ENCODE data around the gene GPC1. TPM values are rescaled to one million over a fixed set of nuclear protein-coding genes. Genes with fewer than 3 reads are reported as not detected.

The GPC1 gene
- total RNA-seq, 4 donors from 2014 or later = 4.4 to 18.2 (median 7.1) TPM

GRCh38 chr2:240468303-240469238 is 33.1 kb downstream of the GPC1 start:
- H3K36me3 ChIP-seq = no peaks in the 10 kb centered on the region
- H3K4me1 ChIP-seq = no peaks in the 10 kb centered on the region
- TF ChIP-seq POLR2A (IDR thresholded peaks at IDR 0.05) (no peak), CTCF (IDR thresholded peaks at IDR 0.05) (no peak)
- DNase-seq = peak in 1 of 3 donors; percentile 9
- H3K27ac ChIP-seq = no peak overlapping the region
- H3K9me3 ChIP-seq = no peaks in the 10 kb centered on the region
- H3K4me3 ChIP-seq = no peak overlapping the region
- H3K27me3 ChIP-seq = no peaks in the 10 kb centered on the region

- DNase-seq = peak in 1 of 3 donors; percentile 6
- TF ChIP-seq CTCF (IDR thresholded peaks at IDR 0.05) = no peak
Observed at GRCh38 chr2:240469239-240469636, 33.8 kb downstream of the GPC1 start.

GRCh38 chr2:240469740-240470139 is 34.3 kb downstream of the GPC1 start:
- no peak for DNase-seq
- no peaks in the 10 kb centered on the region for H3K36me3 ChIP-seq
- TF ChIP-seq POLR2A (IDR thresholded peaks at IDR 0.05) (no peak), CTCF (IDR thresholded peaks at IDR 0.05) (no peak)
- peaks cover 0 to 3% (median 0%) of the 10 kb centered on the region in 4 donors for H3K9me3 ChIP-seq
- H3K27ac ChIP-seq = no peak overlapping the region
- no peak overlapping the region for H3K4me3 ChIP-seq
- H3K27me3 ChIP-seq = no peaks in the 10 kb centered on the region
- no peaks in the 10 kb centered on the region for H3K4me1 ChIP-seq

More at GRCh38 chr2:240469239-240469636, 33.8 kb downstream of the GPC1 start:
- H3K4me3 ChIP-seq = no peak overlapping the region
- H3K9me3 ChIP-seq = peaks cover 0 to 3% (median 0%) of the 10 kb centered on the region in 4 donors
- H3K36me3 ChIP-seq = no peaks in the 10 kb centered on the region
- H3K27me3 ChIP-seq = no peaks in the 10 kb centered on the region
- H3K4me1 ChIP-seq = no peaks in the 10 kb centered on the region
- no peak overlapping the region for H3K27ac ChIP-seq

DNA sequence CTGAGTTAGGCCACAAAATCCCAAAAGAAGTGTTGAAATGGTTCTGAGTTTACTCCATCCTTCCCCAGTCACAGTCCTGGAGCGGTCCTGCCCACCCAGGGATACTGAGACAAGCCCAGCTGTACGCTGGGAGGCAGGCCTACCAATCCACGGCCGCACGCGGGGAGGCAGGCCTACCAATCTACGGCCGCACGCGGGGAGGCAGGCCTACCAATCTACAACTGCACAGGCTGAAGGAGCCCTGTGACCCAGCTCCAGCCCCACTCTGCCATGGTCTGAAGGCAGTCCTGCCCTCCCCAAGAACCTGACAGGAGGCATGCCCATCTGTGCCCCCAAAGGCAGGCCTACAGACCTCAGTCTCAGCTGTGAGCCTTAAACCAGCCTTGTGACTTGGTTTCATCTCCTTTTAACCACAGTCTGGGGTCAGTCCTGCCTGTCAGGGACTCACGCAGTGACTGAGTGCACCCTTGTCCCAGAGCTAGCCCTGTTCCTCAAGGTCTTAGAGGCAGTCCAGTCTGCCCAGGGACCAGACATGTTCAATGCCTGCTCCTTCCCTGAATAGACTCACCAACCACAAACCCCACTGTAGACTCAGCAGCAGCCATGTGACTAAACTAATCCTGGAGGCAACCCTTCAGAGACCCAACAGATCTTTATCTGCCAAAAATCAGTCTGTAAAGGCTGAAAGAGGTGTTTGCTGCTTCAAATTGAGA is 36.8 kb downstream of the GPC1 start:
- Histone ChIP-seq H3K4me3 (no peak overlapping the region), H3K9me3 (peaks cover 0 to 3% (median 0%) of the 10 kb centered on the region in 4 donors), H3K36me3 (no peaks in the 10 kb centered on the region), H3K27me3 (no peaks in the 10 kb centered on the region), H3K27ac (no peak overlapping the region), H3K4me1 (no peaks in the 10 kb centered on the region)
- TF ChIP-seq CTCF (IDR thresholded peaks at IDR 0.05) = no peak
- no peak for TF ChIP-seq POLR2A (IDR thresholded peaks at IDR 0.05)
- DNase-seq = no peak

DNA sequence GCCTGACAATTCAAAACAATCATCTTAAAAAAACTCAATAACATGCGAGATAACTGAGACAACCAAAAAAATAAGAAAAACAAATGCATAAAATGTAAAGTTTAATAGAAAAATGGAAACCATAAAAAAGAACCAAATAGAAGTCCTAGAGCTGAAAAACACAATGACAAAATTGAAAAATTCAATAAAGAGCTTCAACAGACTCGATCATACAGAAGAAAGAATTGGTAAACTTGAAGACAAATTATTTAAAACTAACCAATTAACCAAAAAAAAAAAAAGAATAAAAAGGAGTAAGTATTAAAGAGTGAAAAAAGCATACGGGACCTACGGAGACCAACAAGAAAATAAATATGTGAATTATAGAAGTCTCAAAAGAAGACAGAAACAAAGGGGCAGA is 37.7 kb downstream of the GPC1 start:
- Histone ChIP-seq H3K9me3 (peaks cover 0 to 3% (median 0%) of the 10 kb centered on the region in 4 donors), H3K4me1 (no peaks in the 10 kb centered on the region), H3K4me3 (no peak overlapping the region), H3K27ac (no peak overlapping the region), H3K36me3 (no peaks in the 10 kb centered on the region), H3K27me3 (no peaks in the 10 kb centered on the region)
- TF ChIP-seq POLR2A (IDR thresholded peaks at IDR 0.05) (no peak), CTCF (IDR thresholded peaks at IDR 0.05) (no peak)
- DNase-seq = no peak

Data from Peyer's patch (tissue), 4 donors.